T-helper 17 cell (primary cell): ENCODE measurements around the gene MC1R. TPM values are rescaled to one million over a fixed set of nuclear protein-coding genes. Genes with fewer than 3 reads are reported as not detected.

Experiments
- ATAC-seq: fragments of 150-1000 bp; cut with Tn5 transposase; 2 replicates; pipeline ENCODE4 v1.10.0; 2021; ENCODE audit warnings: mild to moderate bottlenecking, moderate library complexity
- DNase-seq, 3 donors: peaks; one replicate each; pipeline versions ENCODE4 v3.0.0 to v3.0.0-alpha.2; 2020 to 2021
- H3K9me3 ChIP-seq: one replicate; pipeline ENCODE4 v1.7.0; 2013; ENCODE audit warnings: low read length, mild to moderate bottlenecking; ENCODE audit not compliant: control insufficient read depth, poor library complexity, severe bottlenecking
- H3K27ac Mint-ChIP-seq: one replicate; pipeline ENCODE4 v1.8.0; 2022; ENCODE audit warnings: mild to moderate bottlenecking, moderate library complexity, mixed read lengths
- H3K27me3 Mint-ChIP-seq: one replicate; pipeline ENCODE4 v1.8.0; 2022; ENCODE audit warnings: mixed read lengths
- H3K36me3 Mint-ChIP-seq: one replicate; pipeline ENCODE4 v1.8.0; 2022; ENCODE audit warnings: low read depth, mixed read lengths
- H3K4me1 Mint-ChIP-seq: one replicate; pipeline ENCODE4 v1.8.0; 2022; ENCODE audit warnings: mild to moderate bottlenecking, mixed read lengths
- H3K4me3 Mint-ChIP-seq: one replicate; pipeline ENCODE4 v1.8.0; 2022; ENCODE audit warnings: mild to moderate bottlenecking, moderate library complexity, mixed read lengths
- total RNA-seq, 4 donors: library from RNA in 2 of 4; stranded (reverse) in 2 of 4; gene quantifications; one replicate each; pipeline ENCODE4 v1.2.3 and lab custom pipeline; 2022 to 2026

MC1R gene
- total RNA-seq, 2 donors from 2014 or later = 10.1 to 13.8 TPM

- peaks cover 12% of the 10 kb centered on the region for H3K27me3 Mint-ChIP-seq
- no peak for ATAC-seq
- no peaks in the 10 kb centered on the region for H3K9me3 ChIP-seq
Observed at GRCh38 chr16:89938175-89938885, 19.7 kb downstream of the MC1R start.

GRCh38 chr16:89944773-89945172 lies 26.1 kb downstream of the MC1R start:
- no peak overlapping the region for H3K4me3 Mint-ChIP-seq
- peaks cover 5% of the 10 kb centered on the region for H3K4me1 Mint-ChIP-seq
- ATAC-seq (no peak), DNase-seq (no peak)
- H3K27me3 Mint-ChIP-seq = peaks cover 37% of the 10 kb centered on the region
- H3K27ac Mint-ChIP-seq = no peak overlapping the region
- no peaks in the 10 kb centered on the region for H3K36me3 Mint-ChIP-seq
- H3K9me3 ChIP-seq = no peaks in the 10 kb centered on the region

More at GRCh38 chr16:89938175-89938885, 19.7 kb downstream of the MC1R start:
- Mint-ChIP-seq H3K4me3 (no peak overlapping the region), H3K36me3 (no peaks in the 10 kb centered on the region), H3K4me1 (no peaks in the 10 kb centered on the region), H3K27ac (no peak overlapping the region)
- DNase-seq = no peak

- Mint-ChIP-seq H3K4me1 (peaks cover 10% of the 10 kb centered on the region), H3K4me3 (no peak overlapping the region), H3K27me3 (peaks cover 37% of the 10 kb centered on the region), H3K36me3 (no peaks in the 10 kb centered on the region), H3K27ac (no peak overlapping the region)
- no peaks in the 10 kb centered on the region for H3K9me3 ChIP-seq
- no peak for DNase-seq
- no peak for ATAC-seq
Observed at GRCh38 chr16:89945654-89946053, 27.0 kb downstream of the MC1R start.

DNA sequence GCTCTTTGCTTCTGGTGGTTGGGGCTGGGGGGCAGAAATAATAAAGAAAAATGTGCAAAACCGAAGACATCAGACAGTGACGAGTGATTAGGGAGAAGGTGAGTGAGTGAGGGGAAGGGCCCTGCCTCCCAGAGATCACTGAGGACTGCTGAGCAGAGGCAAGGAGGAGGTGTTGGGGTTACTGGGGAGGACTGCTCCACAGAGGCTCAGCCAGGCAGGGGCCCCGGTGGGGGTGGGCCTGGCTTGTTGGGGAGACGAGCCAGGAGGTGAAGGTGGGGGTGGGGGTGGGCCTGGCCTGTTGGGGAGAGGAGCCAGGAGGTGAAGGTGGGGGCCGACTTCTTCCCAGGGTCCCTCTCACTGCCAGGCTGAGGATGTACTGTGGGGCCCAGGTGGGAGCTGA lies 27.9 kb downstream of the MC1R start:
- DNase-seq (no peak), ATAC-seq (no peak)
- no peaks in the 10 kb centered on the region for H3K9me3 ChIP-seq
- Mint-ChIP-seq H3K4me1 (peaks cover 10% of the 10 kb centered on the region), H3K27me3 (peaks cover 37% of the 10 kb centered on the region), H3K27ac (no peak overlapping the region), H3K4me3 (peak overlapping the region; percentile 55), H3K36me3 (no peaks in the 10 kb centered on the region)

- Mint-ChIP-seq H3K4me1 (peaks cover 12% of the 10 kb centered on the region), H3K27ac (peak overlapping the region; percentile 74), H3K4me3 (peak overlapping the region; percentile 87), H3K27me3 (peaks cover 23% of the 10 kb centered on the region), H3K36me3 (no peaks in the 10 kb centered on the region)
- H3K9me3 ChIP-seq = no peaks in the 10 kb centered on the region
- DNase-seq (no peak), ATAC-seq (no peak)
Observed at GRCh38 chr16:89949121-89949742, 30.6 kb downstream of the MC1R start.

- H3K27ac Mint-ChIP-seq = peak overlapping the region; percentile 74
Observed at GRCh38 chr16:89949756-89950155, 31.1 kb downstream of the MC1R start.

DNA sequence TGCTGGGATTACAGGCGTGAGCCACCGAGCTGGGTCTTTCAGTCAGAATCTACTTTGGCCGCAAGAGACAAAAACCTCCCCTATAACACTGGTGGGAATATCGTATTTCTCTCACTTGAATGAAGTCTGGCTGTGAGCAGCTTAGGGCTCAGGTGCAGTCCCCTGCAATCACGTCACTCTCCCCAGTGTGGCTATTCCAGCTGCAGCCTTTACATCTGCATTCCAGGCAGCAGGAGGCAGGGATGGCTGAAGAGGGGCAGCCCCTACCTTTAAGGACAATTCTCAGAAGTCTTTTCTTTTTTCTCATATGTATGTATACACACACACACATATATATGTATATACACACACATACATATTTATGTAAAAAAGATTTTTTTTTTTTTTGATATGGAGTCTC lies 32.8 kb downstream of the MC1R start:
- Mint-ChIP-seq H3K36me3 (peaks cover 3% of the 10 kb centered on the region), H3K4me1 (peaks cover 15% of the 10 kb centered on the region), H3K27ac (no peak overlapping the region), H3K4me3 (no peak overlapping the region), H3K27me3 (peaks cover 5% of the 10 kb centered on the region)
- DNase-seq (no peak), ATAC-seq (no peak)
- no peaks in the 10 kb centered on the region for H3K9me3 ChIP-seq

More at GRCh38 chr16:89949756-89950155, 31.1 kb downstream of the MC1R start:
- Mint-ChIP-seq H3K4me3 (peak overlapping the region; percentile 87), H3K36me3 (no peaks in the 10 kb centered on the region), H3K27me3 (peaks cover 18% of the 10 kb centered on the region), H3K4me1 (peaks cover 12% of the 10 kb centered on the region)
- H3K9me3 ChIP-seq = no peaks in the 10 kb centered on the region
- ATAC-seq (no peak), DNase-seq (no peak)

DNA sequence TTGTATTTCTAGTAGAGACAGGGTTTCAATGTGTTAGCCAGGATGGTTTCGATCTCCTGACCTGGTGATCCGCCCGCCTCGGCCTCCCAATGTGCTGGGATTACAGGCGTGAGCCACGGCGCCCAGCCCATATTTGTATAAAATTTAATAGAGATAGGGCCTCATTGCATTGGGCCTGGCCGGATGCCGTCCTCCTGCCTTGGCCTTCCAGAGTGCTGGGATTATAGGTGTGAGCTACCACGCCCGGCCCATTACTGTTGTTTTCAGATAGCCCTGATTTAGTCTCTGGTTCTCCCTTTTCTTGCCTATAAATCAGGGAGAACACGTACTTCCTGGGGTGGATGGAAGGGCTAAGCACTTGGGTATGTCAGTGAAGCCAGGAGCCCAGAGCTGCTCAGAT lies 33.4 kb downstream of the MC1R start:
- H3K9me3 ChIP-seq = no peaks in the 10 kb centered on the region
- no peak for DNase-seq
- H3K36me3 Mint-ChIP-seq = peaks cover 3% of the 10 kb centered on the region
- peaks cover 15% of the 10 kb centered on the region for H3K4me1 Mint-ChIP-seq
- H3K27me3 Mint-ChIP-seq = peaks cover 5% of the 10 kb centered on the region
- no peak overlapping the region for H3K4me3 Mint-ChIP-seq
- no peak overlapping the region for H3K27ac Mint-ChIP-seq
- ATAC-seq = no peak

GRCh38 chr16:89952551-89952950 lies 33.9 kb downstream of the MC1R start:
- peaks cover 15% of the 10 kb centered on the region for H3K4me1 Mint-ChIP-seq
- no peak overlapping the region for H3K27ac Mint-ChIP-seq
- peaks cover 3% of the 10 kb centered on the region for H3K27me3 Mint-ChIP-seq
- no peaks in the 10 kb centered on the region for H3K9me3 ChIP-seq
- H3K4me3 Mint-ChIP-seq = no peak overlapping the region
- no peak for DNase-seq
- peaks cover 3% of the 10 kb centered on the region for H3K36me3 Mint-ChIP-seq
- ATAC-seq = no peak

DNA sequence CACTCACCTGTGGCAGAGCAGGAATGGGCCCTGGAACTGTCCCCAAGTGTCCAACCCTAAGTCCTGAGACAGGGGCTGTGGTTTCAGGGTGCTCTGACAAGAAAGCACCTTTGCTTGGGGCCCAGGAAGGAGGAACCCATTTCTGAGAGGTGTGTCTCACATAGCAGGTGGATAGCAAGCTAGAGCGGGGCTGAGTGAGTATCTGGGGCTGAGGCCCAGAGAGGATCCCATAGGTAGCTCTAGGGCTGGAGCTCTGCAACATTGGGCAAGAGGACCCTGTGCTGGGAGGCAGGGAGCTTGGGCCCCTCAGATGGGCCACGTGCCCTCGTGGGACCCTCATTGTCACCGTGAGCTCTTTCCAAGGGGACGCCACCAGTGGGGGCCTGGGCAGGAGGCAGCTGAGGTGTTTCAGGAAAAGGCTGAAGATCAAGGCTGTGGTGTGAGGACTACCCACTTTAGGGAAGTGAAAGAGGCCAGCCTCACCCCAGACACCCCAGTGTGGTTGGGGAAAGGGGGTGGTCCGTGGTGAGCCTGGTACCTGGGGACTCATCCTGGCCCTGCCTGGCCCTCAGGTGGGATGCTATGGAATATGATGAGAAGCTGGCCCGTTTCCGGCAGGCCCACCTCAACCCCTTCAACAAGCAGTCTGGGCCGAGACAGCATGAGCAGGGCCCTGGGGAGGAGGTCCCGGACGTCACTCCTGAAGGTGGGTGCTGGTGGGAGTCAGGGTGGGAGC lies 35.2 kb downstream of the MC1R start:
- no peak for DNase-seq
- Mint-ChIP-seq H3K36me3 (peaks cover 5% of the 10 kb centered on the region), H3K27ac (no peak overlapping the region), H3K27me3 (no peaks in the 10 kb centered on the region), H3K4me3 (no peak overlapping the region), H3K4me1 (peaks cover 16% of the 10 kb centered on the region)
- ATAC-seq = peak; percentile 49
- no peaks in the 10 kb centered on the region for H3K9me3 ChIP-seq

DNA sequence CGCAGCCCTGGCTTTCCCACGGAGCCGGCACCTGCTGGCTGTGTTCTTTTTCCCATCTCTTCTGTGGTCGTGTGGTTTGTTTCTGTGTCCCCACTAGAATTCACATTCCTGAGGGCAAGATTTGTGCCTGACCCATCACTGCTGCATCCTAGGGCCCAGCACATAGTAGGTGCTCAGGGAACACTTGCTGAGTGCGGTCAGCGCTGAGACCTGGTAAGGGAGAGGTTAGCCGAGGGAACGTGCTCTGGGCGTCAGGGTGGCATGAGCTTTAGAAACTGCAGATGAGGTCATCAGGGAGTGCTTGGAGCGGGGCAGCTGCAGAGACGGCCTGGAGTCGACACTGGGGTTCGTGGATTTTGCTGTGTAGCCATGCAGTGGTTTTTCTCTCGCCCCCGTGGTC lies 35.8 kb downstream of the MC1R start:
- no peak for ATAC-seq
- H3K9me3 ChIP-seq = no peaks in the 10 kb centered on the region
- peaks cover 5% of the 10 kb centered on the region for H3K36me3 Mint-ChIP-seq
- no peak for DNase-seq
- peaks cover 16% of the 10 kb centered on the region for H3K4me1 Mint-ChIP-seq
- H3K27me3 Mint-ChIP-seq = no peaks in the 10 kb centered on the region
- H3K27ac Mint-ChIP-seq = no peak overlapping the region
- H3K4me3 Mint-ChIP-seq = no peak overlapping the region

DNA sequence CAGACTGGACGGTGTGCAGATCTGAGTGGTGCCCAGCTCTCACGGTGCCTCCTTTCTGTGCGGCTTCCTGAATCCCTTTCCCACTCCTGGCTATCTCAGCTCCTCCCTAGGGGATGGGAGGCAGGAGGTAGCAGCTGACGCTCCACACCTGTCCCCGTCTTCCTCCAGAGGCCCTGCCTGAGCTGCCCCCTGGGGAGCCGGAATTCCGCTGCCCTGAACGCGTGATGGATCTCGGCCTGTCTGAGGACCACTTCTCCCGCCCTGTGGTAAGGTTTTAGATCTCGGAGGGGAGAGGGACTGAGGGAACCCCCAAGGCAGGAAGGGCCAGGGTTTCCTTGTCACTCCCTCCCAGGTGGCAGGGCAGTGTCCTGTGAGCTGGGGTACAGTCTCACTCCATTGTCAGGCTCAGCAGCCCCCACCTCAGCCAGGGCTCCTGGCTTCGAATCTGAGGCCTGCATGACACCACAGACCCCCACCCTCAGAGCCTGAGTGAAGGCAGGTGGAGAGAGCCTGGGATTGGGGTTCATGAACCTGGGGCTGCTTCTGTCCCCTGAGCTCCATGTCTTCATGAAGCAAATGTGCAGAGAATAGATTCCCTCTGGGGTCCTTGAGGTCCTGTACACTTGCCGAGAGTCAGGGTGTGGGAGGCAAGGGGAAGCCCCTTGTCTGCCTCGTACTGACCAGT lies 36.5 kb downstream of the MC1R start:
- ATAC-seq = no peak
- Mint-ChIP-seq H3K36me3 (peaks cover 5% of the 10 kb centered on the region), H3K27me3 (no peaks in the 10 kb centered on the region), H3K4me3 (no peak overlapping the region), H3K4me1 (peaks cover 10% of the 10 kb centered on the region), H3K27ac (no peak overlapping the region)
- H3K9me3 ChIP-seq = no peaks in the 10 kb centered on the region
- DNase-seq = no peak
